ENCODE measurements around the gene CNOT4.

GRCh38 chr7:135475521-135475920, 34.4 kb downstream of the CNOT4 start:
- TF ChIP-seq FOXM1 (IDR thresholded peaks at IDR 0.05; ENCODE audit: borderline replicate concordance, low read depth) (no peak), CREB1 (IDR thresholded peaks at IDR 0.05; ENCODE audit: low read depth) (no peak), MAX (IDR thresholded peaks at IDR 0.05) (no peak)
